DND-41 (cell line): Measurements from ENCODE around the gene PTPRU.

Experiments
- ATAC-seq: fragments of 200-7000 bp; cut with Tn5 transposase; 3 replicates; pipeline ENCODE4 v1.9.1; 2021; ENCODE audit warnings: low read depth; ENCODE audit not compliant: insufficient read depth
- DNase-seq: peaks from one replicate; pipeline ENCODE4 v3.0.0-alpha.2; 2020
- H2AFZ ChIP-seq: 2 replicates; pipeline ENCODE4 v1.6.0; 2012; ENCODE audit warnings: low read depth, low read length
- H3K27ac ChIP-seq: 2 replicates; pipeline ENCODE4 v1.5.1; 2012; ENCODE audit warnings: low read length, inconsistent platforms
- H3K27me3 ChIP-seq: fragments of 200-600 bp; sonication (generic); 2 replicates; pipeline ENCODE4 v1.6.0; 2012; ENCODE audit warnings: low read length, mild to moderate bottlenecking, inconsistent platforms; ENCODE audit not compliant: insufficient read depth, poor library complexity
- H3K36me3 ChIP-seq: 2 replicates; pipeline ENCODE4 v1.5.1; 2012; ENCODE audit warnings: low read length, inconsistent platforms; ENCODE audit not compliant: insufficient read depth
- H3K4me1 ChIP-seq: 2 replicates; pipeline ENCODE4 v1.5.1; 2012; ENCODE audit warnings: mild to moderate bottlenecking, low read length; ENCODE audit not compliant: insufficient read depth
- H3K4me2 ChIP-seq: 2 replicates; pipeline ENCODE4 v1.6.0; 2012; ENCODE audit warnings: mild to moderate bottlenecking, moderate library complexity, low read length, inconsistent platforms; ENCODE audit not compliant: insufficient read depth
- H3K4me3 ChIP-seq, 2 experiments: fragments of 200-600 bp in 1 of 2; shearing (Covaris generic) in 1 of 2; 2 replicates each; pipeline ENCODE4 v1.5.1; 2012 to 2016; ENCODE audit warnings: inconsistent platforms in 2 of 2, low read length in 2 of 2, mild to moderate bottlenecking in 2 of 2, low read depth in 1 of 2, moderate library complexity in 1 of 2
- H3K79me2 ChIP-seq: 2 replicates; pipeline ENCODE4 v1.6.0; 2012; ENCODE audit warnings: low read length, inconsistent platforms; ENCODE audit not compliant: insufficient read depth
- H3K9ac ChIP-seq: 2 replicates; pipeline ENCODE4 v1.6.0; 2012; ENCODE audit warnings: low read depth, mild to moderate bottlenecking, inconsistent platforms, low read length, moderate library complexity
- H3K9me3 ChIP-seq: 2 replicates; pipeline ENCODE4 v1.5.1; 2012; ENCODE audit warnings: low read length, moderate library complexity, mild to moderate bottlenecking, inconsistent platforms; ENCODE audit not compliant: insufficient read depth, severe bottlenecking
- H4K20me1 ChIP-seq: 2 replicates; pipeline ENCODE4 v1.6.0; 2012; ENCODE audit warnings: low read length; ENCODE audit not compliant: insufficient read depth
- EZH2 ChIP-seq: IDR thresholded peaks from 3 replicates; pipeline ENCODE4 v1.6.1; 2012; ENCODE audit warnings: borderline replicate concordance, low read depth, mild to moderate bottlenecking, moderate library complexity, low read length, inconsistent platforms; ENCODE audit not compliant: severe bottlenecking
- TF ChIP-seq, protein P1 (sequence below): IDR thresholded peaks from 2 replicates; pipeline ENCODE4 v1.5.1; 2012; ENCODE audit warnings: borderline replicate concordance, low read length, moderate library complexity, mild to moderate bottlenecking; ENCODE audit not compliant: poor library complexity, severe bottlenecking; ENCODE audit errors: extremely low read depth

Gene PTPRU

DNA sequence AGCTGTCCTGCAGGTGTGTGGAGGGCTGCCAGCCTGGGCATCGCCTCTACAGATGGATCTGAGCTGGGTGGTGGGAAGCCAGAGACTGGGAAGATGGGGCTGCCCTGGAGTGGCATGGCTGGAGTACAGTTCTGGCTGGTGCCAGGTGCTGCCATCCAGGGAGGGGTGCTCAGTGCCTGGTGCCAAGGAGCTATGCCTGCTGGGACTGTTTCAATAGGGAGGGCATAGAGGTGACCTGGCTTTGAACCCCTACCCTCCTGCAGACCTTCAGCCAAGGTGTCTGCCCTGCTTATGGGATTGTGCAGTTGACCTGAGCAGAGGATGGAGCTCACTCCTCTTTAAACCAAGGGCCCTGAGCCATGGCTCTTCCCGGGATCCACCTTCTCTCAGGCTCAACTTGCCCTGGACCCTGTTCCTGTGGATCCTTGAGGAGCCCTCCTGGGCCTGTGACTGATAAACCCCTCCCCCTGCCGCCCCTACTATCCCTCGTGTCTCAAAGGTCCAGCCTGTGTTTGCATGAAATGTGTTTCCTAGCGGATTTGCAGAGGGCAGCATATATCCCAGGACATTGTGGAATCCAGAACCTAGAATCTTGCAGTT, 48.7 kb downstream of the PTPRU start:
- Histone ChIP-seq H3K4me2 (no peak overlapping the region), H4K20me1 (peaks cover 3% of the 10 kb centered on the region; the same call in 1 of the 2 replicates), H3K27me3 (no peaks in the 10 kb centered on the region), H3K9ac (no peak overlapping the region), H3K27ac (no peak overlapping the region), H3K79me2 (no peaks in the 10 kb centered on the region), H3K4me3 (no peak overlapping the region), H3K9me3 (no peaks in the 10 kb centered on the region), H3K4me1 (no peaks in the 10 kb centered on the region), H3K36me3 (no peaks in the 10 kb centered on the region), H2AFZ (no peak overlapping the region)
- no peak for DNase-seq
- no peak for TF ChIP-seq EZH2
- TF ChIP-seq, protein P1, sequence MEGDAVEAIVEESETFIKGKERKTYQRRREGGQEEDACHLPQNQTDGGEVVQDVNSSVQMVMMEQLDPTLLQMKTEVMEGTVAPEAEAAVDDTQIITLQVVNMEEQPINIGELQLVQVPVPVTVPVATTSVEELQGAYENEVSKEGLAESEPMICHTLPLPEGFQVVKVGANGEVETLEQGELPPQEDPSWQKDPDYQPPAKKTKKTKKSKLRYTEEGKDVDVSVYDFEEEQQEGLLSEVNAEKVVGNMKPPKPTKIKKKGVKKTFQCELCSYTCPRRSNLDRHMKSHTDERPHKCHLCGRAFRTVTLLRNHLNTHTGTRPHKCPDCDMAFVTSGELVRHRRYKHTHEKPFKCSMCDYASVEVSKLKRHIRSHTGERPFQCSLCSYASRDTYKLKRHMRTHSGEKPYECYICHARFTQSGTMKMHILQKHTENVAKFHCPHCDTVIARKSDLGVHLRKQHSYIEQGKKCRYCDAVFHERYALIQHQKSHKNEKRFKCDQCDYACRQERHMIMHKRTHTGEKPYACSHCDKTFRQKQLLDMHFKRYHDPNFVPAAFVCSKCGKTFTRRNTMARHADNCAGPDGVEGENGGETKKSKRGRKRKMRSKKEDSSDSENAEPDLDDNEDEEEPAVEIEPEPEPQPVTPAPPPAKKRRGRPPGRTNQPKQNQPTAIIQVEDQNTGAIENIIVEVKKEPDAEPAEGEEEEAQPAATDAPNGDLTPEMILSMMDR = no peak
- no peak for ATAC-seq

DNA sequence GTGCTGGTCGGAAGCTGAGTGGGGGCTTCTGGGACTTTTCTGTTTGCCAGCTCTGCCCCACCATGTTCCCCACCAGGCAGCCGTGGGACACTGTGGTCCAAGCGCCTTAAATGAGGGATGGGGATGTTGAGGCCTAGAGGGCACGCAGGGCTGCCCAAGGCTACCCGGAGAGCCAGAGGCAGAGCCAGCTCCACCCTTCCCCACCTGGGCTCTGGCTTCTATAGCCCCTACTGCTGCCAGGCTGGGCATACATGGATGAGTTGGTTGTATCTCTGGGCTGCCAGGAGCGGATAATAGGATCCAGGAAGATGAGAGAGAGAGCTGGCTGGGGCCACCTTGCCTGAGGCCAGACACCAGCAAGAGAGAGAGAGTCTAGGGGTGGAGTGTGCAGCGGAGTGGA, 49.4 kb downstream of the PTPRU start:
- DNase-seq = no peak
- no peak overlapping the region for H2AFZ ChIP-seq
- H4K20me1 ChIP-seq = peaks cover 3% of the 10 kb centered on the region; the same call in 1 of the 2 replicates
- no peak overlapping the region for H3K27ac ChIP-seq
- TF ChIP-seq, protein P1 = no peak
- no peak for TF ChIP-seq EZH2
- no peak overlapping the region for H3K9ac ChIP-seq
- H3K9me3 ChIP-seq = no peaks in the 10 kb centered on the region
- no peak for ATAC-seq
- H3K27me3 ChIP-seq = no peaks in the 10 kb centered on the region
- no peak overlapping the region for H3K4me2 ChIP-seq
- H3K4me3 ChIP-seq = no peak overlapping the region
- no peaks in the 10 kb centered on the region for H3K36me3 ChIP-seq
- H3K4me1 ChIP-seq = no peaks in the 10 kb centered on the region
- no peaks in the 10 kb centered on the region for H3K79me2 ChIP-seq

DNA sequence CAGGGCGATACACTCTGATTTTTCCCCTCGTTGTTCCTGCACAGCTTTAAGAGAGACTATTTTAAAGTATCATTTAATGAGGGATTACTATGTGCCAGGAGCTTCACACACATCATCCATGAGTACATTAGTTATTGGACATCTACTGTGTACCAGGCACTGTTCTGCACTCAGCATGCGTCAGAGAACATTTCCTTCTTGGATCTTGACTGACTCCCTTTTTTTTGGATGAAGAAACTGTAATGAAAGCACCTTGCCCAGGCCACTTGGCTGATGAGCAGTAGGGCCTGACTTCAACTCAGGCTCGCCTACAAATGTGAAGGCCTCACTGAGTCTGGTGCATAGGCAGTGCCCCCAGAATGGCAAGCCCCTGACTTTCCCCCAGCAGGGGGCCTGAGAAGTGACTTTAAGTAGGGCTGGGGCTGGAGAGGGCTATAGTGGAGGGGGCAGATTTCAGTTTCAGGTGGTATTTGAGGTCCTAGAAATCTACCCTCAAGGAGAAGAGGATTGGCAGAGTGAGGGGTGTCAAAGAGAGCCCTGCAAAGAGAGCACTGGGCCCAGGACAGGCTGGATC, 50.0 kb downstream of the PTPRU start:
- H3K4me3 ChIP-seq = no peak overlapping the region
- DNase-seq = no peak
- H3K27ac ChIP-seq = no peak overlapping the region
- H3K9me3 ChIP-seq = no peaks in the 10 kb centered on the region
- no peak for ATAC-seq
- TF ChIP-seq EZH2 = no peak
- TF ChIP-seq, protein P1 = no peak
- no peak overlapping the region for H2AFZ ChIP-seq
- H3K4me2 ChIP-seq = no peak overlapping the region
- H3K79me2 ChIP-seq = no peaks in the 10 kb centered on the region
- H3K4me1 ChIP-seq = no peaks in the 10 kb centered on the region
- no peaks in the 10 kb centered on the region for H3K36me3 ChIP-seq
- peaks cover 3% of the 10 kb centered on the region; the same call in 1 of the 2 replicates for H4K20me1 ChIP-seq
- H3K9ac ChIP-seq = no peak overlapping the region
- no peaks in the 10 kb centered on the region for H3K27me3 ChIP-seq
